ENCODE measurements around the gene SNPH. TPM values are rescaled to one million over a fixed set of nuclear protein-coding genes. Genes with fewer than 3 reads are reported as not detected.
A peak's percentile ranks its signal among the peaks of the same experiment; 100 is the strongest.

Gene SNPH
- total RNA-seq, 1 donor from 2014 or later = 11.2 TPM

DNA sequence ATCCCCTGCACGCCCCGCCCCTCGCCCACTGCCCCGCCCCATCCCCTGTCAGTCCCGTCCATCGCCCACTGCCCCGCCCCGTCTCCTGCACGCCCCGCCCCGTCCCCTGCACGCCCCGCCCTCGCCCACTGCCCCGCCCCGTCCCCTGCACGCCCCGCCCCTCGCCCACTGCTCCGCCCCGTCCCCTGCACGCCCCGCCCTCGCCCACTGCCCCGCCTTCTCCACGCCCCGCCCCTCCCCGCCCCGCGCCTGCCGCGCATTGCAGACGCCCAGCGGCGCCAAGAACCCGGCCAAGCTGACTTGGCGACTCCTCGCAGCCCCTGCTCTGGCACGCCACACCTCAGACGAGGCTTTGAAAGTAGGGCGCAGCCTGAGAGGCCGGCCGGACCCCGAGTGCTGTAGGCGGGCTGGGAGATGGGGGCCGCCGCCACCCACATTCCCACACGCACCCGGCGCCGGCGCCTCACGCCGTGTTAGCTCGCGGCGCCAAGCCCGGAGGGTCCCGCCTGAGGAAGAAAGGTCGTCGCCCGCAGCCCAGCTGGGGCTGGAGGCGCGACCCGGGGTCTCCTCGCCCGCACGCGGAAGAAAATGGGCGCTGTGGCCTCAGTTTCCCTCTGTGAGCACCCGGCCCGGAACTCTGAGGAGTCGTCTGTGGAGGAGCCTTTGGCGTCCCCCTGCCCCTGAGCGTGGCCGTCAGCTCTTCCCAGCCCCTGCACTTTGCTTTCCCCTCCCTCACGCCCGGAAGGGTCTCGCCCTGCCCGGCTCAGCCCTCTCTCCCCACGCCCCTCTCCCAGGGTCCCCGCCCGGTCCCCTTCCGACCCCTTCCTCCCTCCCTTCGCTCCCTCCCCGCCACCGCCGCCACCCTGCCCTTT is 40.1 kb upstream of the SNPH start, which contains the start of gene RAD21L1:
Gene RAD21L1, plus strand, starts transcription at position 262 of the 872 bp plus-strand sequence. CDS start 2,410 bp downstream, outside the sequence.
- peaks cover 19% of the 10 kb centered on the region for H3K4me1 ChIP-seq
- H3K4me3 ChIP-seq = peak within 1 kb of the TSS; percentile 76
- peak; percentile 77 for DNase-seq
- H3K27me3 ChIP-seq (ENCODE audit: low read depth) = peaks cover 49% of the 10 kb centered on the region
- TF ChIP-seq, protein P1, sequence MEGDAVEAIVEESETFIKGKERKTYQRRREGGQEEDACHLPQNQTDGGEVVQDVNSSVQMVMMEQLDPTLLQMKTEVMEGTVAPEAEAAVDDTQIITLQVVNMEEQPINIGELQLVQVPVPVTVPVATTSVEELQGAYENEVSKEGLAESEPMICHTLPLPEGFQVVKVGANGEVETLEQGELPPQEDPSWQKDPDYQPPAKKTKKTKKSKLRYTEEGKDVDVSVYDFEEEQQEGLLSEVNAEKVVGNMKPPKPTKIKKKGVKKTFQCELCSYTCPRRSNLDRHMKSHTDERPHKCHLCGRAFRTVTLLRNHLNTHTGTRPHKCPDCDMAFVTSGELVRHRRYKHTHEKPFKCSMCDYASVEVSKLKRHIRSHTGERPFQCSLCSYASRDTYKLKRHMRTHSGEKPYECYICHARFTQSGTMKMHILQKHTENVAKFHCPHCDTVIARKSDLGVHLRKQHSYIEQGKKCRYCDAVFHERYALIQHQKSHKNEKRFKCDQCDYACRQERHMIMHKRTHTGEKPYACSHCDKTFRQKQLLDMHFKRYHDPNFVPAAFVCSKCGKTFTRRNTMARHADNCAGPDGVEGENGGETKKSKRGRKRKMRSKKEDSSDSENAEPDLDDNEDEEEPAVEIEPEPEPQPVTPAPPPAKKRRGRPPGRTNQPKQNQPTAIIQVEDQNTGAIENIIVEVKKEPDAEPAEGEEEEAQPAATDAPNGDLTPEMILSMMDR (IDR thresholded peaks at IDR 0.05; ENCODE audit: borderline replicate concordance) = no peak
- no peaks in the 10 kb centered on the region for H3K36me3 ChIP-seq
- peak within 1 kb of the TSS; percentile 33 for H3K27ac ChIP-seq (replicated peaks)
- intact Hi-C loops (cut with micrococcal nuclease) = no loop called here
- H3K9me3 ChIP-seq (replicated peaks) = peaks cover 17% of the 10 kb centered on the region

DNA sequence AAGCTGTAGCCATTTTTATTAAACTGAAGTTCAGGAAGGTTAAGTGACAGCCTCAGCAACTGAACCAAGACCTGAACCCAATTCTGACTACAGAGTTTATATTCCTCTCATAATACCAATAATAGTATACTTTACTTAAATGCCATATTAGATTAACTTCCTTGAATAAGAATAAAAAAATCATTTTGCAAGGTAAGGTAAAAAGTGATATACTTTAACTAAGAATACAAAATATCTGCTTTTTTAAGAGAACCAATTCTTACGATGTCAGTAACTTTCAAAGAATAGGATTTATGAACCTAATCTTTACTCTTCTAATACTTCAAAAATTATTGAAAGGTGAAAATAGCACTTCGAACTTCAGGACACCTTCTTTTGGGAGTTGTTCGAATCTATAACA is 36.6 kb upstream of the SNPH start:
- no peaks in the 10 kb centered on the region for H3K9me3 ChIP-seq (replicated peaks)
- intact Hi-C loops (cut with micrococcal nuclease) = no loop called here
- DNase-seq = no peak
- H3K27me3 ChIP-seq (ENCODE audit: low read depth) = peaks cover 61% of the 10 kb centered on the region
- H3K36me3 ChIP-seq = no peaks in the 10 kb centered on the region
- peaks cover 19% of the 10 kb centered on the region for H3K4me1 ChIP-seq
- TF ChIP-seq, protein P1 (IDR thresholded peaks at IDR 0.05; ENCODE audit: borderline replicate concordance) = no peak
- H3K27ac ChIP-seq (replicated peaks) = no peak overlapping the region
- H3K4me3 ChIP-seq = no peak overlapping the region

DNA sequence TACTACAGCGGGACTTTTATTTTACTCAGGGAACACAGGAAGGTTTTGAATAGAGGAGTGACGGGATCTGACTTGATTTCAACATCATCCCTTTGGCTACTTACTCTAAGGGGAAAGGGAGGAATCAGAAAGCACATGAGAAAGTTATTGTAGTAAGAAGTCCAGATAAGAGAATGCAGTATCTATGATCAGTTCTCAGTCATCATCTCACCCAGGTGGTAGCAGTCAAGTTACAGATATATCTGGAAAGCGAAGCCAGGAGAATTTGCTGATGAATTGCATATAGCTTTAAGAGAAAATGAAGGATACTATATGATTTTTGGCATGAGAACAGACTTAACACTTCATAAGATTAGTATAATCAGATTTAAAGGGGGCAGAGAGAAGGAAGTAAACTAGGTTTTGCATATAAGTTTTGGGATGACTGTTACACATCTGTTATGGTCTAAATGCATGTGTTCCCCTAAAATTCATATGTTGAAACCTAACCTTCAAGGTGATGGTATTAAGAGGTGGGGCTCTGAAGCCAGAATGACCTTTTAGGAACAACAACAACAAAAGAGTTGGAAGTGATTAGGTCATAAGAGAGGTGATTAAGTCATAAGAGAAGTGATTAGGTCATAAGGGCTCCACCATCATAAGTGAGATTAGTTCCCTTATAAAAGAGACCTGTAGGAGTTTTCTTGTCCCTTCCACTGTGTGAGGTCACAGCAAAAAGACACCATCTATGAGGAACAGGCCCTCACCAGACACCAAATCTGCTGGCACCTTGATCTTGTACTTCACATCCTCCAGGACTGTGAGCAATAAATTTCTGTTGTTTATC is 33.6 kb upstream of the SNPH start:
- Histone ChIP-seq H3K27me3 (ENCODE audit: low read depth) (peaks cover 52% of the 10 kb centered on the region), H3K27ac (replicated peaks) (no peak overlapping the region), H3K36me3 (no peaks in the 10 kb centered on the region), H3K9me3 (replicated peaks) (no peaks in the 10 kb centered on the region), H3K4me3 (no peak overlapping the region), H3K4me1 (no peaks in the 10 kb centered on the region)
- DNase-seq = no peak
- intact Hi-C loops (cut with micrococcal nuclease) = no loop called here
- TF ChIP-seq, protein P1 (IDR thresholded peaks at IDR 0.05; ENCODE audit: borderline replicate concordance) = no peak

DNA sequence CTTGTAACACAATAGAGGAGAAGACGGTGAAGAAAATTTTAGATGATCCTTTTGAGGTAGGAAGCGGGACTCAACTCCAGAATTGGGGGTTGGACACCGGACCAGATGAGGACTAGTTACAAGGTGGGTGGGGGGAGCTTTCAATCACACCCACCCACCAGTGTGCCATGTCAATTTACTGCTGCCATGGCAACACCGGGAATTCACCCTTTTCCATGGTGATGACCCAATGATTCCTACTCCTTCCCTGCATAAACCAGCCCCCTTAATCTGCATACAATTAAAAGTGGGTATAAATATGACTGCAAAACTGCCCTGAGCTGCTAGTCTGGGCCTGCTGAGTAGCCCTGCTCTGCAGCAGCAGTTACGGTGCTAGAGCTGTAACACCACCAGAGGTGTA is 25.5 kb upstream of the SNPH start:
- intact Hi-C loops (cut with micrococcal nuclease) = no loop called here

DNA sequence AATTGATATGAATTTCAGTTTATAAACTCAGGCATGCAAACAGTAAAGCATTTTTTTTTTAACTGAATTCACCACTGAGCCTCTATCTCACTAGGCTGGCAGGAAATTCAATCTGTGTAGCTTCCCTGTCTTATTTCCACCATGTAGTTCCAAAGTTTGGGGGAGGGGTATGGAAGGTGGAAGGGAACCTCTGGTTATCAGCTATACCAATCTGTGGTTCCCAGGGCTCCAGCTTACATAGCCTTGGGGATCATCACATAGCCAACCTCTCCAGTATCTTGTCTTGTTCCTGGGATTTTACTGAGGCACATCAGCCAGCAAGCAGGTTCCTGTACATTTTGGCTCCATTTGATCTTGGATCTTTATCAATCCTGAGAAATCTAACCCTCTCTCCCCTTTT is 24.6 kb upstream of the SNPH start:
- Histone ChIP-seq H3K9me3 (replicated peaks) (no peaks in the 10 kb centered on the region), H3K27me3 (ENCODE audit: low read depth) (peaks cover 25% of the 10 kb centered on the region), H3K4me3 (no peak overlapping the region), H3K4me1 (peaks cover 3% of the 10 kb centered on the region), H3K27ac (replicated peaks) (no peak overlapping the region), H3K36me3 (no peaks in the 10 kb centered on the region)
- TF ChIP-seq, protein P1 (IDR thresholded peaks at IDR 0.05; ENCODE audit: borderline replicate concordance) = no peak
- intact Hi-C loops (cut with micrococcal nuclease) = no loop called here
- no peak for DNase-seq

More for the DNA sequence above, 25.5 kb upstream of the SNPH start:
- Histone ChIP-seq H3K27ac (replicated peaks) (no peak overlapping the region), H3K4me3 (no peak overlapping the region), H3K9me3 (replicated peaks) (no peaks in the 10 kb centered on the region), H3K4me1 (peaks cover under 1% of the 10 kb centered on the region), H3K36me3 (no peaks in the 10 kb centered on the region), H3K27me3 (ENCODE audit: low read depth) (peaks cover 25% of the 10 kb centered on the region)
- no peak for DNase-seq
- TF ChIP-seq, protein P1 (IDR thresholded peaks at IDR 0.05; ENCODE audit: borderline replicate concordance) = no peak

All from left ventricle myocardium inferior (tissue), 1 donor.